IPS-NIHi7 (cell line): ENCODE data around the gene GALR1.

Experiments used
- DNase-seq: peaks from one replicate; pipeline ENCODE4 v3.0.0; 2012; ENCODE audit warnings: mixed read lengths; ENCODE audit errors: extremely low spot score

GALR1 gene

GRCh38 chr18:77321823-77322805, 72.5 kb downstream of the GALR1 start:
- no peak for DNase-seq

GRCh38 chr18:77323640-77324299, 74.1 kb downstream of the GALR1 start:
- DNase-seq = no peak
